Left lung (tissue), 10 donors: ENCODE measurements around the gene PTPRA. TPM values are rescaled to one million over a fixed set of nuclear protein-coding genes. Genes with fewer than 3 reads are reported as not detected.

ENCODE experiments used
- ATAC-seq: fragments of 200-7000 bp; cut with Tn5 transposase; one replicate; pipeline ENCODE4 v1.9.1; 2020; ENCODE audit warnings: moderate library complexity
- DNase-seq, 4 donors: peaks; one replicate each; pipeline ENCODE4 v3.0.0-alpha.2; 2013 to 2020
- H3K27ac ChIP-seq, 2 donors: fragments of 200-600 bp; sonication (generic) in 1 of 2; one replicate each; pipeline versions ENCODE4 v1.5.0 to v1.8.0; 2020 to 2021
- H3K27me3 ChIP-seq, 2 donors: fragments of 200-600 bp; sonication (generic) in 1 of 2; one replicate each; pipeline versions ENCODE4 v1.5.0 to v1.8.0; 2020 to 2021
- H3K36me3 ChIP-seq, 2 donors: fragments of 200-600 bp; sonication (generic) in 1 of 2; one replicate each; pipeline versions ENCODE4 v1.5.0 to v1.8.0; 2020 to 2021
- H3K4me1 ChIP-seq, 2 donors: fragments of 200-600 bp; one replicate each; pipeline ENCODE4 v1.8.0; 2021
- H3K4me3 ChIP-seq, 2 donors: fragments of 200-600 bp; sonication (generic) in 1 of 2; one replicate each; pipeline versions ENCODE4 v1.5.0 to v1.8.0; 2020 to 2021; ENCODE audit warnings: mild to moderate bottlenecking in 1 of 2
- H3K9me3 ChIP-seq, 2 donors: fragments of 200-600 bp; sonication (generic) in 1 of 2; one replicate each; pipeline versions ENCODE4 v1.5.0 to v1.8.0; 2020 to 2021
- CTCF ChIP-seq, 2 donors: fragments of 200-600 bp; sonication (generic) in 1 of 2; IDR thresholded peaks; one replicate each; pipeline versions ENCODE4 v1.5.0 to v1.8.0; 2021; ENCODE audit warnings: antibody characterized with exemption in 2 of 2
- intact Hi-C, 2 donors: fragments of 100-400 bp; cut with DNase I; formaldehyde crosslinking; loops; one replicate each; pipeline versions ENCODE4 v1.11.2 to v1.14.2; 2022
- polyA plus RNA-seq, 6 donors: library from polyadenylated mRNA; unstranded; fragments of 120-200 nt; gene quantifications; one replicate each; pipeline ENCODE4 v1.2.1, GENCODE V29; 2013; ENCODE audit not compliant: insufficient read length in 6 of 6
- total RNA-seq, 2 donors: library from RNA; stranded (reverse); fragmentation: NEBNext Ultra II Directional; extraction: Animal tissue kit (Norgen Biotek cat#: 25700); gene quantifications; one replicate each; pipeline ENCODE4 v1.2.1, GENCODE V29; 2021
- donor health status: DM: no; HTN: yes; CAD: no.
- donor health status: DM: no; HTN: no; CAD: no.

PTPRA gene
- total and polyA plus RNA-seq, 8 donors = 51.0 to 88.1 (median 78.6) TPM

DNA sequence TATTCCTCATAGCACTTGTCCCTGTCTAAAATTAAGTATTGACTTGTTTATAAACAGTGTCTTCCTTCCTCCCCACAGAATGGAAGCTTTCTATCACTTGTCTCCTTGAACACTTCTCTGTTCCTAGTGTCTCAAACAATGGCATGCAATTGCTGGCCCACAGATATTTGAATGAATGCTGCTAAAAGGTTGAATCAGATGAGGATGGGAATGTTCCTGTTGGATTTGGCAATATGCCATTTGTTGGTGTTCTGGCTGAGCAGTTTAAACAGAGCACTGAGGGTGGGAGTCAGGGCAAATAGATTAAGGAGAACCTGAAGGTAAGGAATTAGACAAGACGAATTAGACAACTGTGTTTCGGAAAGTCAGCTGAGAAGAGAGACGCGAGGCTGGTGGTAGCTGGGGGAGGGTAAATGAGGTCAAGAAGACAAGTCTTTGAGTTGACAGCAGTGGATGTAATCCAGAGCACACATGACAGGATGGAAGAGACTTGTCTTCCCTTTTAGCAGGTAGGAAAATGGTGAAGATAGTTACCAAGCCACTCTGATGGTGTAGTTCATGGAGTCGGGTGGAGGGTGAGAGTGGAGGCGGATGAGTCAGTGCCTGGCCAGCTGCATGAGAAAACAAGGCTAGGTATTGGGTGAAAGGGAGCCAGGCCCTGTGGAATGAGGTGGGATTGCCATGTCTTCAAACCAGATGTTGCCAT, 111.8 kb downstream of the PTPRA start:
- no peak for DNase-seq
- H3K27ac ChIP-seq = no peak overlapping the region
- H3K27me3 ChIP-seq = no peaks in the 10 kb centered on the region
- intact Hi-C loops = loop anchor here in 1 of 2 donors (10.0 kb wide), 1 partner anchor 110 kb away; the partner anchor contains the start of gene PTPRA
- peak; percentile 32 for ATAC-seq
- no peak overlapping the region for H3K4me3 ChIP-seq
- H3K9me3 ChIP-seq = no peaks in the 10 kb centered on the region
- H3K36me3 ChIP-seq = peaks cover 0 to 32% of the 10 kb centered on the region in 2 donors
- no peak for TF ChIP-seq CTCF (IDR thresholded peaks at IDR 0.05)
- H3K4me1 ChIP-seq = peaks cover 0 to 34% of the 10 kb centered on the region in 2 donors

DNA sequence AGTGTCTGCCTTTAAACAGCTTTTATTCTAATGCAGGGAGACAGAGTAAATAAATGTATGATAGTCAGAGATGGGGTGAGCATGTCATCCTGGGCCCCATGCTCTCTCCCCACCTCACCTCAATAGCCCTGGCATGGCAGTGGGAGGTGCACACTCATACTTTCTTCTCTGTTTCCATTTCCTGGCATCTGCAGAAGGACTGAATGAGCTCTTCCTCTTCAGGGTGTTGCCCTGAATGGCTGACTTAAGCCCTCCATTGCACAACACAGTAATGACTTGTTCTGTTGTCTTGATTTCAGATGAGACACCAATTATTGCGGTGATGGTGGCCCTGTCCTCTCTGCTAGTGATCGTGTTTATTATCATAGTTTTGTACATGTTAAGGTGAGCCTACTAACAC, 113.2 kb downstream of the PTPRA start:
- peaks cover 0 to 34% of the 10 kb centered on the region in 2 donors for H3K4me1 ChIP-seq
- ATAC-seq (peak; percentile 70), DNase-seq (no peak)
- peaks cover 0 to 46% of the 10 kb centered on the region in 2 donors for H3K36me3 ChIP-seq
- H3K4me3 ChIP-seq = no peak overlapping the region
- H3K9me3 ChIP-seq = no peaks in the 10 kb centered on the region
- intact Hi-C loops = loop anchor here in 1 of 2 donors (10.0 kb wide), 1 partner anchor 112 kb away; the partner anchor contains the start of gene PTPRA
- no peaks in the 10 kb centered on the region for H3K27me3 ChIP-seq
- peak overlapping the region in 1 of 2 donors; percentile 42 for H3K27ac ChIP-seq
- TF ChIP-seq CTCF (IDR thresholded peaks at IDR 0.05) = no peak

- intact Hi-C loops = loop anchor here in 1 of 2 donors (10.0 kb wide), 1 partner anchor 113 kb away; the partner anchor contains the start of gene PTPRA
- Histone ChIP-seq H3K27me3 (no peaks in the 10 kb centered on the region), H3K4me3 (no peak overlapping the region), H3K36me3 (peaks cover 0 to 57% of the 10 kb centered on the region in 2 donors), H3K9me3 (no peaks in the 10 kb centered on the region), H3K4me1 (peaks cover 0 to 34% of the 10 kb centered on the region in 2 donors), H3K27ac (no peak overlapping the region)
- no peak for TF ChIP-seq CTCF (IDR thresholded peaks at IDR 0.05)
- ATAC-seq (no peak), DNase-seq (no peak)
Observed at GRCh38 chr20:2987861-2988260, 114.6 kb downstream of the PTPRA start.

- Histone ChIP-seq H3K4me3 (no peak overlapping the region), H3K9me3 (no peaks in the 10 kb centered on the region), H3K27me3 (no peaks in the 10 kb centered on the region), H3K27ac (no peak overlapping the region), H3K36me3 (peaks cover 0 to 91% of the 10 kb centered on the region in 2 donors), H3K4me1 (no peaks in the 10 kb centered on the region)
- TF ChIP-seq CTCF (IDR thresholded peaks at IDR 0.05) = no peak
- no peak for ATAC-seq
- intact Hi-C loops = no loop called here
- DNase-seq = no peak
Observed at GRCh38 chr20:2991532-2991931, 118.3 kb downstream of the PTPRA start.

DNA sequence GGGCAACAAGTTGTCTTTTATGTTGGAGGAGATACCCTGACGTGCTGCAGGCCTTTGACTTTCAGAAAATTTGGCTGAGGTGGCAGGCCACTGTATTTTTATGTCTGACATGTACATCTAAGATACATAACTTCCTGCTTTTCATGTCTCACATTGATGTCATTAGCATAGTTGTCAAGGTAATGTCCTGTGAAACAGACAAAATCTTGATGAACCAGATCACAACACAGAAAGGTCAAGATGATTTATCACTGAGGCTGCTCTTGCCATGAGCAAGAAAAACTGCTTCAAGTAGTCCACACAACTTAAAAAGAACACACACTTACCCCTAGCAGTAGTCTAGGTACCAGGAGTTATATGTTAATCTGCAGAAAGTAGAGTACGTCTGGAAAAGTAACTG, 120.0 kb downstream of the PTPRA start:
- DNase-seq = no peak
- Histone ChIP-seq H3K4me3 (no peak overlapping the region), H3K4me1 (no peaks in the 10 kb centered on the region), H3K9me3 (no peaks in the 10 kb centered on the region), H3K27me3 (no peaks in the 10 kb centered on the region), H3K27ac (no peak overlapping the region), H3K36me3 (peaks cover 0 to 77% of the 10 kb centered on the region in 2 donors)
- intact Hi-C loops = no loop called here
- TF ChIP-seq CTCF (IDR thresholded peaks at IDR 0.05) = no peak
- ATAC-seq = no peak
